Gastrocnemius medialis (tissue), 4 donors: ENCODE data around the gene SLC27A1.

Experiments used
- CTCF ChIP-seq, 5 experiments: fragments of 450-650 bp in 3 of 5; fragments of 200-600 bp in 2 of 5; sonication (generic) in 2 of 5; IDR thresholded peaks in 4 of 5; conservative IDR thresholded peaks in 1 of 5; 1 replicate in 4 of 5; 2 replicates in 1 of 5; pipeline ENCODE4 v1.5.1; 2016 to 2019; ENCODE audit warnings: antibody characterized with exemption in 5 of 5, mild to moderate bottlenecking in 3 of 5, moderate library complexity in 3 of 5
- POLR2A ChIP-seq, 2 donors: fragments of 450-650 bp; IDR thresholded peaks; one replicate each; pipeline ENCODE4 v1.6.1; 2017; ENCODE audit warnings: antibody characterized with exemption in 2 of 2, mild to moderate bottlenecking in 2 of 2, moderate library complexity in 2 of 2

DNA sequence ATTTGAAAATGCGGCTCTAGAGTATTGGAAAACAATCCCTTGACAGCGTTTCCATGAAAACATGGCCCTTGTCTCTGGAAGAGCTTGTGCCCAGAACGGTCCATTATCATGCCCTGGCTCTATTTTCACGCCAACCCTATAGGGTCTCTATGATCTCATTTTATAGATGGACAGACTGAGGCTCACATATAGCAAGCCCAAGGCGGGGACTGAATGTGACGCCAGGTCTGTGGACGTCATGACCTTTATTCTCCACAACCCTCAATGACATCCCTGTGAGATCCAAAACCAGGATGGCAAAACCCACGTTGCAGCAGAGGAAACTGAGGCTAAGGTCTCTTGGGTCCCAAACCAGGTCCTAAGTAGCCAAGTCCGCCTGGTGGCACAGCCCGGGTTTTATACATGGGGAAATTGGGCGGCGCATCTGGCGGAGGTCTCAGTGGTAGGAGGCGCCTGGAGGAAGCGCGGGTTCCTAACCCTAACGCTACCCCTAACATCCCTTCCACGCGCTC is 84.7 kb downstream of the SLC27A1 start:
- TF ChIP-seq POLR2A (IDR thresholded peaks at IDR 0.05) (no peak), CTCF (IDR thresholded peaks at IDR 0.05 in 4 of 5, conservative IDR thresholded peaks at IDR 0.05 in 1 of 5) (no peak)
